LNCAP (cell line): ENCODE data around the gene SEC16B.

ENCODE experiments used
- CTCF ChIP-seq: fragments of 450-650 bp; IDR thresholded peaks from 2 replicates; pipeline ENCODE4 v1.5.1; 2017; ENCODE audit warnings: mild to moderate bottlenecking

Gene SEC16B

GRCh38 chr1:178010674-178011464 is 41.0 kb upstream of the SEC16B start:
- no peak for TF ChIP-seq CTCF

GRCh38 chr1:178006043-178006442 is 36.2 kb upstream of the SEC16B start:
- TF ChIP-seq CTCF = no peak

GRCh38 chr1:178005450-178005849 is 35.6 kb upstream of the SEC16B start:
- no peak for TF ChIP-seq CTCF

- no peak for TF ChIP-seq CTCF
Observed at GRCh38 chr1:178004926-178005391, 35.1 kb upstream of the SEC16B start.

GRCh38 chr1:177998696-177999631 is 29.1 kb upstream of the SEC16B start:
- TF ChIP-seq CTCF = no peak

- TF ChIP-seq CTCF = no peak
Observed at GRCh38 chr1:177996957-177997356, 27.1 kb upstream of the SEC16B start.

- TF ChIP-seq CTCF = no peak
Observed at GRCh38 chr1:177995369-177995768, 25.5 kb upstream of the SEC16B start.
